ENCODE measurements around the gene MAP4K3.

GRCh38 chr2:39243469-39244123 lies 193.5 kb downstream of the MAP4K3 start, which contains the start of gene CDKL4:
- TF ChIP-seq SMC3 (IDR thresholded peaks at IDR 0.05) = no peak
- no peak for TF ChIP-seq MAFK (IDR thresholded peaks at IDR 0.05; ENCODE audit: partially characterized antibody)
- no peak for TF ChIP-seq RAD21 (conservative IDR thresholded peaks at IDR 0.05 in 1 of 2, IDR thresholded peaks at IDR 0.05 in 1 of 2)
- no peak for TF ChIP-seq CTCF (IDR thresholded peaks at IDR 0.05)
- no peak for TF ChIP-seq CBX2 (IDR thresholded peaks at IDR 0.05; ENCODE audit: borderline replicate concordance, low read depth)
